ENCODE data around the gene RHOJ. TPM values are rescaled to one million over a fixed set of nuclear protein-coding genes. Genes with fewer than 3 reads are reported as not detected.
"Not testable (repeated sequence)": the region's sequence is repeated elsewhere in the genome, so short reads cannot be mapped to it uniquely, and the experiment has no call there.

RHOJ gene
- total RNA-seq, 1 experiment from 2014 or later: 1.6 TPM

GRCh38 chr14:63297372-63298063, 93.3 kb downstream of the RHOJ start:
- DNase-seq (ENCODE audit: low read depth): no peak

DNA sequence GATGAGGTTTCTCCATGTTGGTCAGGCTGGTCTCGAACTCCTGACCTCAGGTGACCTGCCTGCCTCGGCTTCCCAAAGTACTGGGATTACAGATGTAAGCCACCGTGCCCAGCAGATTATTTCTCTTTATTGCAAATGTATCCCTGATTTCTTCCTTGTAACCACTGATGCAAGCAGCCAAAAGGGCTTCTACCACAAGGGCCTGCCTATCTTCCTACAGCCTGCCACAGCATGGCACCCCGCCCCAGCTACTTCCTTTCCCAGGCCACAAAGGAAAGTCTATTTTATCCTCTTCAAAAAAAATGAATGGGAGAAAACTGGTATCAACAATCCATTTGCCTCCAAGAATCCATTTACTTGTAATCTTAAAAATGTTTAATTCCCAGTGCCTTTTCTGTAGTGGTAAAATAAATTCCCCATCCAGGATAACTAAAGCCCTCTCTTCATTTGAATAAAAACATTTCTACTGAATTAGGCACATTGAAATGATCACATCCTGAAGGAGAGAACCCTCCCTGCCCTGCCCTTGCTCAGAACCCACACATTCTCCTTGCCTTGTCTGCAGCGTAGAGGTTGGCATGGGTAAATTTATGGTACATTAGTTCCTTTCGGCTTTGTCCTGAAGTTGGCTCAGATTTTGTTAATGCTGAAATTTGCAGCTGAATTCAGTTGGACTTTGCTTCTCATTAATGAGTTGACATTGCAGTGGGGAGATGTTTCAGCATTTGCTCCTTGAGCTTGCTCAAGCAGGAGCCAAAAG, 95.3 kb downstream of the RHOJ start:
- DNase-seq (ENCODE audit: low read depth): no peak

DNA sequence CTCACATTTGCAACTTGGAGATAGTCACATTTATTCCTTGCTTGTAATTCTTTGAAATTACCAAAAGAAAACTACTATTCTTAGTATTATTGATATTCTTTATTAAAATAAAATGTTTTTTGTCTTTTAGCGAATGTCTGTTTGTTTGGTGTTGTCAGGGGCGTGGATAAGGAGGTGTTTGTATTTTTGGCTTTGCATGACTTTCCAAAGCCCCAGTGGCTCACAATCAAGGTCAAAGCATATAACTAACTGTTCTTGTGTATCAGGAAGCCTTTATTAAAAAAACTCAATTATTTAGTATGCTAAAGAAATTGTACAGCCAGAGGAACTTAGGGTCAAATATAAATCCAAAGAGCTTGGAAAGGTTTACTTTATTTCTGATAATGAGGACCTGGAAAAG, 96.6 kb downstream of the RHOJ start:
- no peak for DNase-seq (ENCODE audit: low read depth)

DNA sequence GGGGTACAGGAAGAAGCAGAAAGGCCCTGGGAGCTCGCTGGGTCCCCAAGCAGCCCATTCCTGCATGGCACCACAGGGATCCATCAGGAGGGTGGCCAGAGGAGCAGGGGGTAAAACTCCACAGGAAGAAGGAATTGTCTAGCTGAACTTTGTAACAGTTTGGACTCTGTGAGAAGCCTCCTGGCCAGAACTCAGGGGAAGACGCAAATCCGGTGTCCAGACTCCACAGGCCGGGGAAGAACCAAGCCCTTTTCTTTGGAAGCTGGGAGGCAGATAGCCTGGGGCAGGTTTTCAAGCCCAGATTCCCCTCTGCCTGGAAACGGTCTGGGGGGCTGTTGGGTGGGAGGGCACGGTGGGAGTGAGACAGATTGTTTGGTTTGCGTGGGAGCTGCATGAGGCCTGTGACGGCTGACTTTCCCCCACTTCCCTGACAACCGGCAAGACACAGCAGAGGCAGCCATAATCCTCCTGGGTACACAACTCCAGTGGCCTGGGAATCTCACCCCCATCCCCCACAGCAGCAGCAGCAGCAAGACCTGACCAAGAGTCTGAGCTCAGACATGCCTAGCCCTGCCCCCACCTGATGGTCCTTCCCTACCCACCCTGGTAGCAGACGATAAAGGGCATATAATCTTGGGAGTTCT, 97.8 kb downstream of the RHOJ start:
- DNase-seq (ENCODE audit: low read depth): no peak

DNA sequence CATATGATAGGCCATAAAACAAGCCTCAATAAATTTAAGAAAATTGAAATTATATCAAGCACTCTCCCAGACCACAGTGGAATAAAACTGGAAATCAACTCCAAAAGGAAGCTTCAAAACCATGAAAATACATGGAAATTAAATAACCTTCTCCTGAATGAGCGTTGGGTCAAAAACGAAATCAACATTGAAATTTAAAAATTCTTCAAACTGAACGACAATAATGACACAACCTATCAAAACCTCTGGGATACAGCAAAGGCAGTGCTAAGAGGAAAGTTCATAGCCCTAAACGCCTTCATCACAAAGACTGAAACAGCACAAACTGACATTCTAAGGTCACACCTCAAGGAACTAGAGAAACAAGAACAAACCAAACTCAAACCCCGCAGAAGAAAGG, 100.2 kb downstream of the RHOJ start:
- not testable (repeated sequence) for DNase-seq (ENCODE audit: low read depth)

DNA sequence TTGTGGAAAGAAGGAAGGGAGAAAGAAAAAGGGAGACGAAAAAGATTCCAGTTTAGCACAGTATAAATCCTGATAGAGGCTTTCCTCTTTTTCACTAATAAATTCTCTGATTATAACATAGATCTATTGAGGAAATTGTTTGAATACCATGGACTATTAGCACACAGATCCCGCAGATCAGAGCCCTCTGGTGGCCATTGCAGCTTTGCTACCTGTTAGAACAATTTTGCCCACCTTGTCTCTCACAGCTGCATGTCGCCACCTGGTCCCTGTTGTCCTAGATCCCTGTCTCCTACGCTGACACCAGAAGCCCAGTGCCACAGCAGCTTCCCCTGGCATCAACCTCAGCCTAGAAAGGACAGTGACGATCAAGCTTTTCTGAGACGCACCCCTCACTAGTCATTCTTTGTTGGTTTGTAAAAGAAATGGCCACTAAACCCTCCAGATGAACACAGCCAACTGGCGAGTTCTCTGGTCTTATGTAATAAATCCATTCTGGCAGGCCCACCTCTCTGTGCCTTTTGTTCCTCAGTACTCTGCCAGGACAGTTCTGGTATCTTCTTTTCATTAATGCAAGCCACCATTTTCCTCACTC, 104.6 kb downstream of the RHOJ start:
- peak; percentile 4 for DNase-seq (ENCODE audit: low read depth)

- no peak for DNase-seq (ENCODE audit: low read depth)
Measured at GRCh38 chr14:63318835-63319234, 114.6 kb downstream of the RHOJ start, which contains the start of gene GPHB5. Gene GPHB5 (minus strand): TSS chr14:63318935. CDS start chr14:63317849, 1,086 bp downstream.

DNA sequence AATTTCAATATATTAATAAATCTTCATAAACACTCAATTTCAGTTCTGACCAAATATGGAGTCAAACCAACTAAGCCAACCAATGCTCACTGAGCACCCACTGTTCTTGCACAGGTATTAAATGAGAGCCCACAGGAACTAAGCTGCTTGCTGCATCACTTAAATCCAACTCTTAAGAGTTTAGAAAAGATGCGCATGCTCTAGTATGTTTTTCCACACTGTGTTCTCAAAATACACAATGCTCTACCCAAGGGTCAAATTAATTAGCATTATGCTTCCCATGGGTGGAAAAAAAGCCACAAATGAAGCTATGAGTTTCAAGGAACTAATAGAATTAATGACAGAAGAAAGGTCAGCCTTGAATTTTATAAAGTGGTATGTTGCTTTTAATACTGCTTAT, 118.2 kb downstream of the RHOJ start:
- DNase-seq (ENCODE audit: low read depth): no peak

DNA sequence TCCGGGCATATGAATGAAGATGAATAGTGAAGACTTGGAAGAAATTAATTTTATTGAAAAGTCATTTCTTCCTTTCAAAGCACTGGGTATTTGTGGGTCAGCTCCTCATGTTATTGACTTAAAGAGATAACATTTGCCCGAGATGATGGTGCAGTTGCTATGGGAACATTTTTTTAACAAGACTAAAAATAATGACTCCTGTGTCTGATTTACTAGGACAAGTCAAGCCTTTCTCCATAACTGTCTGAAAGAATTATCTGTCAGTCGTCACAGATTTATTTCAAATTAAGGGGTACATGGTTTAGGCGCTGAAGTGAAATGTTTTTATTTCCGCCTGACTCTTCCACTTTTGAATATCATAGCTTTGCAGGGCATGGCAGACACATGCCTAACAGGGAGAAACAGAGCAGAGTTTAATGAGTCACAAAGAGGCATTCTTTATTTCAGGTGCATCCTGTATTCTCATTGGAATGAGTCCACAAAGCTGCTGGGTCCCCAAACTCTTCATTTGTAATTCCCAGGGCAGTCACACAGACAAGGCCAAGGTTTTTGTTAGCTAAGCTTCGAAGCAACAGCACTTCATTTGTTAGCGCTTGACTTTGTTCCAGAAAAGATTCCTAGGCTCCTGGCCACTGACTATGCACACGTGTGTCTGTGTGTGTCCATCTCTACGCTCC, 118.8 kb downstream of the RHOJ start:
- DNase-seq (ENCODE audit: low read depth): no peak

- DNase-seq (ENCODE audit: low read depth): no peak
Measured at GRCh38 chr14:63326840-63327239, 122.6 kb downstream of the RHOJ start.

DNA sequence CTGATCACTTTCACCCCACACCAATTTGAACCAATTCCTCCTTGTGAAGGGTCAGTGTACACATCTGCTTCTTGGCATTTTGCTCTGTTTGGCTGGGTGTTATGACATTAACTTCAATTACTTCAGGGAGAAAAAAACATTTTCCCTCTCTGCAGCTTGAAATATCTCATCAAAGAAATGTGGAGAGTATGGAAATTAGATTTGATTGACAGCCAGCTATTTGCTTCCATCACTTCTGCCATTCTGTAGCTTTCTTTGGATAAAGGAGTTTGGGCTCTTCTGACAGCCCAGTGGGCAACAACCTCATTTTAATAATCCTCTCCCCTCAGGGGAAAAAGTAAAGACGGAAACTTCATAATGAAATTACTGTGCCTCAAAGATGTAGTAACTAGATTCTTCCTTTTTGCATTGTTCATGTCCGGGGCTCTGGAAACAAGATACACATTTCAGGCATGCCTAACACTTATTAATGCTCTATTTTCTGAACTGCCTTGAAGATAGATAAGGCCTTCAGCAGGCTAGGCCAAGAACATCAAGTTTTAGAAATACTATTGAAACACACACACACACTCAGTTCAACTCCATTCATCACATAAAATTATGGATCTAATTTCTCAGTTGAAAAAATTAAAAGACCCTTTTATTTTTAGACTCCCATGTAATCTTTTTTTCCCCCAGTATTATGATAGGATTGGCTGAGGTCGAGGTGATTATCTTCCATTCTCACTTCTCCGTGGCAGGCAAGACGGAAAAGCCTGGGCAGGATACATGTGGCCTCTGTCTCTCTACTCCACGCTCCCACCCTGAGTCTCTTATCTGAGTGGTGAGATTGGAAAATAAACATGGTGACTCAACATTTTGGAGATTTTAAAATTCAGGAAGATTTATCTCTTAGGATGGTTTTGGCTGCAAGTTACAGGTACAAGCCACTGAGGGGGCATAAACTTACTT, 124.8 kb downstream of the RHOJ start:
- no peak for DNase-seq (ENCODE audit: low read depth)

DNA sequence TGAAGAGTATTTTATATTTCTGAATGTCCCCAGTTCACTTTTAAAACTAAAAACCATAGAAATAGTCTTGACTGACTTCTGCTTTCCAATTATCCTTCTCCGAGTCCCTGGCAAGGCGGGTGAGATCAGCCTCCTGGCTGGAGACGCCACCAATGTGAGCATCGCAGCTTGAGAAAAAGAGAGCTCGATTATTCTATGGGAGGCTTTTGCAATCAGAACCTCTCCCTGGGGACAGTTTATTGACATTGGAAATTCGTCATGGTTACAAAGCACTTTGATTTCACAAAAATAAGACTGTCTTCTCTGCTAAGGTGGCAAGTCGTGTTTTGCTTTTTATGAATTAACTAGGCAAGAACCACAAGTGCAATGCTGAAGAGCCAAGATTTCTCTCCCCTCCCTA, 138.1 kb downstream of the RHOJ start:
- no peak for DNase-seq (ENCODE audit: low read depth)

Other genes starting within 250 kb of the RHOJ start
- 0.02 TPM in 1 of 2 replicates, not detected in the other for gene KCNH5, start 159.0 kb upstream of the RHOJ start, total RNA-seq (2014; rRNA removed; shearing (Covaris generic))
- not detected in 2 replicates for gene GPHB5, start 114.5 kb downstream of the RHOJ start, total RNA-seq (2014; rRNA removed; shearing (Covaris generic))